ENCODE data around the gene EIF4ENIF1. TPM values are rescaled to one million over a fixed set of nuclear protein-coding genes. Genes with fewer than 3 reads are reported as not detected.
A peak's percentile ranks its signal among the peaks of the same experiment; 100 is the strongest.
"Not testable (repeated sequence)": the region's sequence is repeated elsewhere in the genome, so short reads cannot be mapped to it uniquely, and the experiment has no call there.

EIF4ENIF1 gene
- total RNA-seq, 1 donor from 2014 or later = 38.9 TPM

DNA sequence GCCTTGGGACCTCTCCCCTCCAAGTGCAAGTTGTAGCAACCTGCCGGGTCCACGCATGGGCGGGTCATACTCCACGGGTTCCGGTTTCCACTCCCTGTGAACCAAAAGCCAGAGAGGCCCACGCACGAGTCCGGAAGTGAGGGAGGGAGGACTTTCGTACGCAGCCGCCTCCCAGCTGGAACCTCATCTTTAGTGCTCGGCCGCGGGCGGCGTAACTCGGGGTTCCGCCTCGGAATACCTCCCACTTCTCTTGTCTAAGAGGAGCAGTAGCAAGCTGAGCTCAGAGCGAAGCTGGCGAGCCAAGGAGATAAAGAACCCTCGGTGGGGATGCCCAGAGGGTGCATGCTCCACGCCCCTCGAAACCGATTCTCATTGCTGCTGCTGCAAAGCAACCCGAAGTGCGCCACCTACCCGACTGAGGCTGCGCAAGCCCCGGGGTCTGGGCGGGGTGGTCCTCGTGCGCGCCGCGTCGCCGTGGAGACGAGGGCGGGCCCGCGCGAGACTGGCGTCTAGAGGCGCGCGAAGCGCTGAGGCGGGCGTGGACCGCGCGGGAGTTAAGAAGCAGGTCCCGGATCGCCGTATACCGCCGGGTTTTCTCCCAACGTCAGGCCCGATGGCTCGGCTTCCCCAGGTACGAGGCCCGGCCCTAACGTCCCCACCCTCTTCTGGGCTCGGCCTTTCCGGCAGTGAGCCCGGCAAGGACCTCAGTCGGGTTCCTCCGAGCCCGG lies 6.5 kb upstream of the EIF4ENIF1 start, which contains the start of gene SFI1:
SFI1 (plus strand) TSS at position 530 of the 728 bp plus-strand sequence. CDS start 11,749 bp downstream, outside the sequence.
- ATAC-seq (peak; percentile 99), DNase-seq (ENCODE audit: low spot score) (peak; percentile 95)
- intact Hi-C loops (cut with DNase I) = no loop called here

GRCh38 chr22:31495343-31495742 lies 5.7 kb upstream of the EIF4ENIF1 start:
- intact Hi-C loops (cut with DNase I) = no loop called here
- DNase-seq (ENCODE audit: low spot score) (no peak), ATAC-seq (no peak)

- intact Hi-C loops (cut with DNase I); ATAC-seq; DNase-seq (ENCODE audit: low spot score): not testable (repeated sequence)
Observed at GRCh38 chr22:31493355-31493754, 3.7 kb upstream of the EIF4ENIF1 start.

GRCh38 chr22:31492151-31492550 lies 2.5 kb upstream of the EIF4ENIF1 start:
- intact Hi-C loops (cut with DNase I) = no loop called here
- no peak for DNase-seq (ENCODE audit: low spot score)
- ATAC-seq = no peak

GRCh38 chr22:31491218-31491962 lies 1.7 kb upstream of the EIF4ENIF1 start:
- DNase-seq (ENCODE audit: low spot score) (no peak), ATAC-seq (no peak)
- intact Hi-C loops (cut with DNase I) = no loop called here

DNA sequence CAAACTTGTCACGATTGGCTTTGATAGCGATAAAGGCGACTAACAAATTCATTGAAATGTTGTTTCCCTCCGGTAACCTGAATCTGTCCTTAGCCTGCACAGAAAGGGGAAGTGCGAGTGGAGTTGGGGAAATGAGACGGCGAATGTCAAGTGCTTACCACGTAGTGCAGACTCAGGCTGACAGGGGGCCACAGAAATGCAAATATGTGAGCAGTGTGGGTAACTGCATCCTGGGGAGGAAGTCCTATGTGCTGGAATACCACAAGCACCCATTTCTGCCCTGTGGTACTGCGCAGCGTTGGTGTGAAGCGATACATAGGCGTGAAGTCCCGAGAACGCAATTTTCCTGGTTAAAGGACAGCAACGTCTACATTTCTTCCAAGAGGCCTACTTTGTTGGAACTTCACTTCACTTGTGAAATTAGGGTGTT lies 869 bp upstream of the EIF4ENIF1 start:
- DNase-seq (ENCODE audit: low spot score) (peak; percentile 65), ATAC-seq (peak; percentile 71)
- intact Hi-C loops (cut with DNase I) = no loop called here

GRCh38 chr22:31488988-31489617 lies 539 bp downstream of the EIF4ENIF1 start:
- ATAC-seq = no peak
- DNase-seq (ENCODE audit: low spot score) = no peak
- intact Hi-C loops (cut with DNase I) = no loop called here

- ATAC-seq (no peak), DNase-seq (ENCODE audit: low spot score) (no peak)
- intact Hi-C loops (cut with DNase I) = no loop called here
Observed at GRCh38 chr22:31488346-31488883, 1.2 kb downstream of the EIF4ENIF1 start.

DNA sequence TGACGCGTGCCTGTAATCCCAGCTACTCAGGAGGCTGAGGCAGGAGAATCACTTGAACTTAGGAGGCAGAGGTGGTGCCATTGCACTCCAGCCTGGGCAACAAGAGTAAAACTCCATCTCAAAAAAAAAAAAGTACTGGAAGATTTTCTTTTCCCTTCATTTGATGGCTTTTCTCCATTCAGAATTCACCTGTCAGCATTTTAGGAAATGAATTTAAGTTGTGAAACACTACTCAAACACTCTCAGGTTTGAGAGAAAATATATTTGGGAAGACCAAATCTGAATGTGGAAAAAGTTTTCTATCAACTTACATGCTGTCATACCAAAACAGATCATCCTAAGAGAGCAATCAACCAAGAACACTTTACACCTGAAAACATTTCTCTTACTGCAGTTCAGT lies 2.7 kb downstream of the EIF4ENIF1 start:
- ATAC-seq (no peak), DNase-seq (ENCODE audit: low spot score) (no peak)
- intact Hi-C loops (cut with DNase I) = no loop called here

DNA sequence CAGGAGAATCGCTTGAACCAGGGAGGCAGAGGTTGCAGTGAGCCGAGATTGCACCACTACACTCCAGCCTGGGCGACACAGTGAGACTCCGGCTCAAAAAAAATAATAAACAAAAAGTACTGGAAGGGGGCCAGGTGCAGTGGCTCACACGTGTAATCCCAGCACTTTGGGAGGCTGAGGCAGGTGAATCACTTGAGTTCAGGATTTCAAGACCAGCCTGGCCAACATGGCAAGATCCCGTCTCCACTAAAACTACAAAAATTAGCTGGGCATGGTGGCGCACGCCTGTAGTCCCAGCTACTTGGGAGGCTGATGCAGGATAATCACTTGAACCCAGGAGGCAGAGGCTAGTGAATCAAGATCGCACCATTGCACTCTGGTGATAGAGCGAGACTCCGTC lies 3.3 kb downstream of the EIF4ENIF1 start:
- intact Hi-C loops (cut with DNase I); ATAC-seq; DNase-seq (ENCODE audit: low spot score): not testable (repeated sequence)

- intact Hi-C loops (cut with DNase I); DNase-seq (ENCODE audit: low spot score); ATAC-seq: not testable (repeated sequence)
Observed at GRCh38 chr22:31482470-31482869, 7.2 kb downstream of the EIF4ENIF1 start.

DNA sequence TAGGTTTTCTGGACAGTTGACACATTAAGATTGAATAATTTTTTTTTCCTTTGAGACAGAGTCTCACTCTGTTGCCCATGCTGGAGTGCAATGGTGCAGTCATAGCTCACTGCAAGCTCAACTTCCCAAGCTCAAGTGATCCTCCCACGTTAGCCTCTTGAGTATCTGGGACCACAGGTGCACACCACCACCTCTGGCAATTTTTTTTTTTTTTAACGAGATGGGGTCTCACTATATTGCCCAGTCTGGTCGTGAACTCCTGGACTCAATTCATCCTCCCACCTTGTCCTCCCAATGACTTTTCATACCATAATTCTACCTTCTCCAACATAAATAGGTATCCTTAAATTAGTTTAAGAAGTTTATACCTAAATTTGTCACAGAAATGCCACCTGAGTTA lies 8.5 kb downstream of the EIF4ENIF1 start:
- intact Hi-C loops (cut with DNase I) = no loop called here
- DNase-seq (ENCODE audit: low spot score) (no peak), ATAC-seq (no peak)

DNA sequence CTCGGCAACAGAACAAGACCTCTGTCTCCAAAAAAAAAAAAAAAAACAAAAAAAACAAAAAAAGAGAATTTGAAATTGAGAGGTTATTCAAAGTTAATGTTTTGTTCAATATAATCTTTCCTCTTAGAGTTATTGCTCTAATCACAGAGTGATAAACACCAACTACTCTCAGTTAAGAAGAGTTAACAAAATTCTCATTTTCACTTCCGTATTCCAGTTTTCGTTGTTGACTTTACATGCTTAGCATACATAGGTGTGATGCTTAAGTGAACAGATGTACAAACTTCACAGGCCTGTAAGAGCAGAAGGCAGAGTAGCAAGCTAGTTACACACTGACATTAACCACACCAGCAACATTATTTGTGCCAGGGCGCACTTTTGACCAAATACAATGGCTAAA lies 12.3 kb downstream of the EIF4ENIF1 start:
- intact Hi-C loops (cut with DNase I) = no loop called here
- no peak for DNase-seq (ENCODE audit: low spot score)
- no peak for ATAC-seq

DNA sequence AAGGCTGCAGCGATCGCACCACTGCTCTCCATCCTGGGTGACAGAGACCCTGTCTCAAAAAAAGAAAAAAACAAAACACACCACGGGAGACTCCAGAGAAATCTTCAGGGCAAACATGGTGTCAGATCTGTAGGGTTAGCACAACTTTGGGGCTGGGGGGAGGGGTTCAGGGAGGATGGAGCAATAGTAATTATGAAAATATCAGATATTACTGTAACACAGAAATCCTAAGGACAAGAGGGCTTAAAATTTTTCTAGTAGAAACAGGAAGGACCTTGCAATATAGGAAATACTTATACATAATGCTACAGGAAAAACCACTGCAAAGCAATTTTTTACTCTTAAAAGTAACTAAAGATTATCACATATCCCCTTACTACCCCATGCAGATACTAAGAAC lies 13.8 kb downstream of the EIF4ENIF1 start:
- ATAC-seq (no peak), DNase-seq (ENCODE audit: low spot score) (no peak)
- intact Hi-C loops (cut with DNase I) = no loop called here

GRCh38 chr22:31474743-31475142 lies 14.9 kb downstream of the EIF4ENIF1 start:
- DNase-seq (ENCODE audit: low spot score) = no peak
- ATAC-seq = no peak
- intact Hi-C loops (cut with DNase I) = no loop called here

- ATAC-seq = no peak
- DNase-seq (ENCODE audit: low spot score) = no peak
Observed at GRCh38 chr22:31465307-31465706, 24.3 kb downstream of the EIF4ENIF1 start.

GRCh38 chr22:31461699-31462098 lies 27.9 kb downstream of the EIF4ENIF1 start:
- DNase-seq (ENCODE audit: low spot score) (no peak), ATAC-seq (no peak)
- intact Hi-C loops (cut with DNase I) = no loop called here

More at GRCh38 chr22:31465307-31465706, 24.3 kb downstream of the EIF4ENIF1 start:
- intact Hi-C loops (cut with DNase I) = no loop called here

GRCh38 chr22:31451709-31452571 lies 37.7 kb downstream of the EIF4ENIF1 start:
- no peak for DNase-seq (ENCODE audit: low spot score)
- ATAC-seq = peak; percentile 36
- intact Hi-C loops (cut with DNase I) = no loop called here

DNA sequence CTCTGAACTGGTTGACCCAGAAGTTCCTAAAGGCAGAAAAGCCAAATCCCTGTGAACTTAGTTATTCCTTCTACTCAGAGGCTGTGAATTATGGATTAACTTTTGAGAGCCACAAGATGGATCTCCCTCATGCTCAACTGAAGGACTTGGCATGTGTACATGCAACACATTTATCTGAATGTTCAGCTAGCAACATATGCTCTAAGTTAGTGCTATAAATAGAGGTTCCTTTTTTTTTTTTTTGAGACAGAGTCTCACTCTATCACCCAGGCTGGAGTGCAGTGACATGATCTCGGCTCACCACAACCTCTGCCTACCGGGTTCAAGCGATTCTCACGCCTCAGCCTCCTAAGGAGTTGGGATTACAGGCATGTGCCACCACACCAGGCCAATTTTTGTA lies 40.1 kb downstream of the EIF4ENIF1 start:
- intact Hi-C loops (cut with DNase I) = no loop called here
- no peak for DNase-seq (ENCODE audit: low spot score)
- no peak for ATAC-seq
